ENCODE measurements around the gene PDP2. TPM values are rescaled to one million over a fixed set of nuclear protein-coding genes. Genes with fewer than 3 reads are reported as not detected.

PDP2 gene
- total RNA-seq, 1 experiment from 2014 or later = 23.1 TPM

- 100% methylated on average over 2 of the region's 7 CpGs for WGBS (ENCODE audit: extremely low coverage, insufficient read length, low lambda C conversion rate)
- Mint-ChIP-seq H3K9me3 (no peaks in the 10 kb centered on the region), H3K27me3 (ENCODE audit: low read depth) (peaks cover 34% of the 10 kb centered on the region), H3K36me3 (ENCODE audit: insufficient read depth in 1 of 3, low read depth in 3 of 3) (no peaks in the 10 kb centered on the region; a peak in 1 of 7 replicates), H3K4me3 (no peak overlapping the region), H3K4me1 (peaks cover 0 to 5% of the 10 kb centered on the region in 2 experiments; a peak in 2 of 4 replicates), H3K27ac (no peak overlapping the region)
- H3K18ac ChIP-seq (ENCODE audit: insufficient read length, low read depth, low read length) = no peak overlapping the region
- H3K4ac ChIP-seq (ENCODE audit: low read depth, low read length) = no peak overlapping the region
- H2BK5ac ChIP-seq (ENCODE audit: insufficient read length, low read length) = no peak overlapping the region
- H3K79me2 ChIP-seq (ENCODE audit: insufficient read depth, low read length) = no peaks in the 10 kb centered on the region
- no peak overlapping the region for H3T11ph ChIP-seq (ENCODE audit: low read length)
- H2BK12ac ChIP-seq (ENCODE audit: insufficient read length, low read depth, low read length) = no peak overlapping the region
- no peak overlapping the region for H3K27ac ChIP-seq (ENCODE audit: insufficient read length, low read depth, low read length)
- no peaks in the 10 kb centered on the region for H3K23me2 ChIP-seq (ENCODE audit: insufficient read length, low read depth, low read length, poor library complexity, severe bottlenecking)
- DNase-seq = no peak
- H3K23ac ChIP-seq (ENCODE audit: insufficient read length, low read depth, low read length) = no peak overlapping the region
- H3K14ac ChIP-seq (ENCODE audit: insufficient read depth, low read length) = no peak overlapping the region
- TF ChIP-seq CTCF (conservative IDR thresholded peaks at IDR 0.05) = no peak
- H2BK20ac ChIP-seq (ENCODE audit: low read depth, low read length, poor library complexity, severe bottlenecking) = no peak overlapping the region
- no peak overlapping the region for H2AK5ac ChIP-seq (ENCODE audit: insufficient read length, low read length)
- no peak overlapping the region for H3K4me2 ChIP-seq (ENCODE audit: insufficient read depth, insufficient read length, low read length)
- H3K27me3 ChIP-seq (ENCODE audit: insufficient read depth, low read length) = no peaks in the 10 kb centered on the region
- H3K9me3 ChIP-seq (ENCODE audit: control insufficient read depth, low read depth, low read length) = no peaks in the 10 kb centered on the region
- H4K91ac ChIP-seq (ENCODE audit: insufficient read length, low read depth, low read length) = no peak overlapping the region
- no peak overlapping the region for H2BK15ac ChIP-seq (ENCODE audit: low read depth, low read length)
- no peak overlapping the region for H2AFZ ChIP-seq (ENCODE audit: low read length)
- no peak overlapping the region for H2BK120ac ChIP-seq (ENCODE audit: low read depth, low read length, poor library complexity, severe bottlenecking)
- no peak overlapping the region for H3K56ac ChIP-seq (ENCODE audit: insufficient read length, low read depth, low read length)
- H3K4me1 ChIP-seq (ENCODE audit: insufficient read depth, low read length) = no peaks in the 10 kb centered on the region
- no peaks in the 10 kb centered on the region for H3K79me1 ChIP-seq (ENCODE audit: insufficient read depth, low read depth, low read length, poor library complexity, severe bottlenecking)
- no peak overlapping the region for H3K9ac ChIP-seq (ENCODE audit: extremely low read depth, insufficient read length, low read length)
- no peak overlapping the region for H4K8ac ChIP-seq (replicated peaks; ENCODE audit: insufficient read length, low read depth, low read length)
- H4K5ac ChIP-seq (ENCODE audit: insufficient read length, low read depth, low read length) = no peak overlapping the region
- H4K20me1 ChIP-seq (ENCODE audit: control insufficient read depth, insufficient read depth, insufficient read length) = no peaks in the 10 kb centered on the region
Observed at GRCh38 chr16:66914541-66914940, 34.2 kb downstream of the PDP2 start.
